Stimulated activated CD4-positive, alpha-beta T cell treated with anti-CD3 and anti-CD28 coated beads, Interleukin-1b, Interleukin-23, amount 100 ng/mL, for 48 hours (primary cell): ENCODE results near the gene TCEA3.
A peak's percentile ranks its signal among the peaks of the same experiment; 100 is the strongest.

Experiments used
- DNase-seq: peaks from one replicate; pipeline ENCODE4 v3.0.0-alpha.2; 2020

TCEA3 gene

GRCh38 chr1:23419180-23419579 is 5.4 kb downstream of the TCEA3 start:
- no peak for DNase-seq

GRCh38 chr1:23417570-23417969 is 7.0 kb downstream of the TCEA3 start:
- no peak for DNase-seq

- DNase-seq: no peak
Measured at GRCh38 chr1:23416964-23417363, 7.6 kb downstream of the TCEA3 start.

GRCh38 chr1:23408797-23409290 is 15.7 kb downstream of the TCEA3 start:
- DNase-seq: no peak

GRCh38 chr1:23407016-23407630 is 17.4 kb downstream of the TCEA3 start:
- no peak for DNase-seq

- no peak for DNase-seq
Measured at GRCh38 chr1:23405946-23406345, 18.6 kb downstream of the TCEA3 start.

GRCh38 chr1:23403735-23404486 is 20.6 kb downstream of the TCEA3 start:
- DNase-seq: peak; percentile 86

- no peak for DNase-seq
Measured at GRCh38 chr1:23403355-23403734, 21.2 kb downstream of the TCEA3 start.

GRCh38 chr1:23403038-23403336 is 21.6 kb downstream of the TCEA3 start:
- no peak for DNase-seq

GRCh38 chr1:23402286-23403037 is 22.1 kb downstream of the TCEA3 start:
- no peak for DNase-seq

GRCh38 chr1:23401313-23401712 is 23.2 kb downstream of the TCEA3 start:
- DNase-seq: no peak

GRCh38 chr1:23400324-23401114 is 24.0 kb downstream of the TCEA3 start:
- DNase-seq: no peak

GRCh38 chr1:23399229-23399628 is 25.3 kb downstream of the TCEA3 start:
- no peak for DNase-seq

GRCh38 chr1:23397908-23398307 is 26.6 kb downstream of the TCEA3 start:
- DNase-seq: no peak

- DNase-seq: no peak
Measured at GRCh38 chr1:23396380-23396779, 28.2 kb downstream of the TCEA3 start.

- no peak for DNase-seq
Measured at GRCh38 chr1:23395849-23396248, 28.7 kb downstream of the TCEA3 start.

GRCh38 chr1:23395154-23395724 is 29.3 kb downstream of the TCEA3 start:
- no peak for DNase-seq

- DNase-seq: no peak
Measured at GRCh38 chr1:23394684-23395083, 29.9 kb downstream of the TCEA3 start.

- DNase-seq: no peak
Measured at GRCh38 chr1:23394181-23394580, 30.4 kb downstream of the TCEA3 start.

GRCh38 chr1:23393706-23394105 is 30.8 kb downstream of the TCEA3 start:
- DNase-seq: no peak

GRCh38 chr1:23392125-23392855 is 32.3 kb downstream of the TCEA3 start:
- no peak for DNase-seq

GRCh38 chr1:23389837-23390321 is 34.7 kb downstream of the TCEA3 start:
- no peak for DNase-seq
